ENCODE data around the gene PDE9A.

DNA sequence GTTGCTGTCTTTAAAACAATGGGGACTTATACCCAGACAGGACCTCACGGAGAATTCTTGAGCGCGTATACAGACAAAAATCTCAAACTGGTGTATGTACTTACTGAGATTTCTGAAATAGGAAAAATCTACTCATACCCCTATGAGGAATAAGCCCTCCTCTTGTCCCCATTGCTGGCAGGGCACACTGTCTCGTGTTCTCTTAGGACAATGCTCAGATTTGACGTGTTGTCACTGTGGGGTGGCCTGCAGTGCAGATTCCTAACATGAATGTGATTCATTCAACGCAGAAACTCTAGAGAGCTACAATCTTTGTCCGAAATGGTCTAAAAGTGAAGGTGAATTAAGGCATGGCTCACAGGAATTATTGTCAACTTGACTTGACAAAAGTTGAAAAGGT, 31.1 kb upstream of the PDE9A start:
- TF ChIP-seq, protein P1, sequence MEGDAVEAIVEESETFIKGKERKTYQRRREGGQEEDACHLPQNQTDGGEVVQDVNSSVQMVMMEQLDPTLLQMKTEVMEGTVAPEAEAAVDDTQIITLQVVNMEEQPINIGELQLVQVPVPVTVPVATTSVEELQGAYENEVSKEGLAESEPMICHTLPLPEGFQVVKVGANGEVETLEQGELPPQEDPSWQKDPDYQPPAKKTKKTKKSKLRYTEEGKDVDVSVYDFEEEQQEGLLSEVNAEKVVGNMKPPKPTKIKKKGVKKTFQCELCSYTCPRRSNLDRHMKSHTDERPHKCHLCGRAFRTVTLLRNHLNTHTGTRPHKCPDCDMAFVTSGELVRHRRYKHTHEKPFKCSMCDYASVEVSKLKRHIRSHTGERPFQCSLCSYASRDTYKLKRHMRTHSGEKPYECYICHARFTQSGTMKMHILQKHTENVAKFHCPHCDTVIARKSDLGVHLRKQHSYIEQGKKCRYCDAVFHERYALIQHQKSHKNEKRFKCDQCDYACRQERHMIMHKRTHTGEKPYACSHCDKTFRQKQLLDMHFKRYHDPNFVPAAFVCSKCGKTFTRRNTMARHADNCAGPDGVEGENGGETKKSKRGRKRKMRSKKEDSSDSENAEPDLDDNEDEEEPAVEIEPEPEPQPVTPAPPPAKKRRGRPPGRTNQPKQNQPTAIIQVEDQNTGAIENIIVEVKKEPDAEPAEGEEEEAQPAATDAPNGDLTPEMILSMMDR (IDR thresholded peaks at IDR 0.05) = no peak
- TF ChIP-seq EZH2 (IDR thresholded peaks at IDR 0.05; ENCODE audit: borderline replicate concordance, insufficient read depth, low read depth, low read length, poor library complexity, severe bottlenecking) = no peak
